Activated CD4-positive, alpha-beta T cell treated with anti-CD3 and anti-CD28 coated beads for 4 hours (primary cell): ENCODE data around the gene PTGFRN.
"Not testable (repeated sequence)": the region's sequence is repeated elsewhere in the genome, so short reads cannot be mapped to it uniquely, and the experiment has no call there.

ENCODE experiments used
- DNase-seq, 2 donors: peaks; one replicate each; pipeline ENCODE4 v3.0.0-alpha.2; 2020

The PTGFRN gene

GRCh38 chr1:116909512-116910378 is at the start of gene PTGFRN:
PTGFRN (plus strand) TSS chr1:116909916; CDS start chr1:116910204, 288 bp downstream.
- peak; percentile 8 to 18 for DNase-seq

- not testable (repeated sequence) for DNase-seq
Measured at GRCh38 chr1:116860167-116860566, 49.5 kb upstream of the PTGFRN start.

GRCh38 chr1:116861137-116861536 is 48.6 kb upstream of the PTGFRN start:
- DNase-seq = no peak

- DNase-seq = not testable (repeated sequence)
Measured at GRCh38 chr1:116863031-116863430, 46.7 kb upstream of the PTGFRN start.

GRCh38 chr1:116866478-116866877 is 43.2 kb upstream of the PTGFRN start:
- DNase-seq = not testable (repeated sequence)

- DNase-seq = no peak
Measured at GRCh38 chr1:116868385-116868784, 41.3 kb upstream of the PTGFRN start.

- DNase-seq = no peak
Measured at GRCh38 chr1:116869611-116870010, 40.1 kb upstream of the PTGFRN start.

GRCh38 chr1:116870300-116870699 is 39.4 kb upstream of the PTGFRN start:
- DNase-seq = no peak

- no peak for DNase-seq
Measured at GRCh38 chr1:116871779-116872146, 38.0 kb upstream of the PTGFRN start.

- DNase-seq = no peak
Measured at GRCh38 chr1:116873680-116874271, 35.9 kb upstream of the PTGFRN start.

GRCh38 chr1:116874733-116875249 is 34.9 kb upstream of the PTGFRN start:
- no peak for DNase-seq

GRCh38 chr1:116875391-116875790 is 34.3 kb upstream of the PTGFRN start:
- no peak for DNase-seq

- not testable (repeated sequence) for DNase-seq
Measured at GRCh38 chr1:116875946-116876345, 33.8 kb upstream of the PTGFRN start.

- no peak for DNase-seq
Measured at GRCh38 chr1:116877141-116877818, 32.4 kb upstream of the PTGFRN start.

- DNase-seq = peak; percentile 10 to 24
Measured at GRCh38 chr1:116878804-116879477, 30.8 kb upstream of the PTGFRN start.

GRCh38 chr1:116879478-116880133 is 30.1 kb upstream of the PTGFRN start:
- no peak for DNase-seq

GRCh38 chr1:116880917-116881316 is 28.8 kb upstream of the PTGFRN start:
- no peak for DNase-seq

GRCh38 chr1:116881879-116882520 is 27.7 kb upstream of the PTGFRN start:
- DNase-seq = peak; percentile 9 to 18

- DNase-seq = no peak
Measured at GRCh38 chr1:116882866-116883265, 26.9 kb upstream of the PTGFRN start.

GRCh38 chr1:116886291-116886878 is 23.3 kb upstream of the PTGFRN start:
- DNase-seq = no peak

GRCh38 chr1:116887212-116887611 is 22.5 kb upstream of the PTGFRN start:
- DNase-seq = no peak
